VCaP (cell line): ENCODE data around the gene HAPSTR1.

ENCODE experiments used
- H3K27ac ChIP-seq: fragments of 450-650 bp; 2 replicates; pipeline ENCODE4 v1.5.1; 2017
- TF ChIP-seq, protein P1 (sequence below): fragments of 450-650 bp; conservative IDR thresholded peaks from 2 replicates; pipeline ENCODE4 v1.5.1; 2017; ENCODE audit warnings: mild to moderate bottlenecking, moderate library complexity

HAPSTR1 gene

DNA sequence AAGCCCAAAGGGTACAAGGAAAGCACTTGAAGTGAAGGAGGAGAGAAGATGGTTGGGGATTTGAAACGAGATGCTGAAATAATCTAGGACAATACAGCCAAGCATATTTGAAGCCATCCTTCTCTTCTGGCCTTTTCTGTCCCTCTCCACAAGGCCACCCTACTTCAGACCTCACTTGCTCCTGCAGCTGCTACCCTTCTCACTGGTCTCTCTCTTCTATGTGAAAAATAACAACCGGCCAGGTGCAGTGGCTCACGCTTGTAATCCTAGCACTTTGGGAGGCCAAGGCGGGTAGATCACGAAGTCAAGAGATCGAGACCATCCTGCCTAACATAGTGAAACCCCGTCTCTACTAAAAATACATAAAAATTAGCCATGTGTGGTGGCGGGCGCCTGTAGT is 33.2 kb upstream of the HAPSTR1 start:
- TF ChIP-seq, protein P1, sequence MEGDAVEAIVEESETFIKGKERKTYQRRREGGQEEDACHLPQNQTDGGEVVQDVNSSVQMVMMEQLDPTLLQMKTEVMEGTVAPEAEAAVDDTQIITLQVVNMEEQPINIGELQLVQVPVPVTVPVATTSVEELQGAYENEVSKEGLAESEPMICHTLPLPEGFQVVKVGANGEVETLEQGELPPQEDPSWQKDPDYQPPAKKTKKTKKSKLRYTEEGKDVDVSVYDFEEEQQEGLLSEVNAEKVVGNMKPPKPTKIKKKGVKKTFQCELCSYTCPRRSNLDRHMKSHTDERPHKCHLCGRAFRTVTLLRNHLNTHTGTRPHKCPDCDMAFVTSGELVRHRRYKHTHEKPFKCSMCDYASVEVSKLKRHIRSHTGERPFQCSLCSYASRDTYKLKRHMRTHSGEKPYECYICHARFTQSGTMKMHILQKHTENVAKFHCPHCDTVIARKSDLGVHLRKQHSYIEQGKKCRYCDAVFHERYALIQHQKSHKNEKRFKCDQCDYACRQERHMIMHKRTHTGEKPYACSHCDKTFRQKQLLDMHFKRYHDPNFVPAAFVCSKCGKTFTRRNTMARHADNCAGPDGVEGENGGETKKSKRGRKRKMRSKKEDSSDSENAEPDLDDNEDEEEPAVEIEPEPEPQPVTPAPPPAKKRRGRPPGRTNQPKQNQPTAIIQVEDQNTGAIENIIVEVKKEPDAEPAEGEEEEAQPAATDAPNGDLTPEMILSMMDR: no peak
- H3K27ac ChIP-seq: no peak overlapping the region

DNA sequence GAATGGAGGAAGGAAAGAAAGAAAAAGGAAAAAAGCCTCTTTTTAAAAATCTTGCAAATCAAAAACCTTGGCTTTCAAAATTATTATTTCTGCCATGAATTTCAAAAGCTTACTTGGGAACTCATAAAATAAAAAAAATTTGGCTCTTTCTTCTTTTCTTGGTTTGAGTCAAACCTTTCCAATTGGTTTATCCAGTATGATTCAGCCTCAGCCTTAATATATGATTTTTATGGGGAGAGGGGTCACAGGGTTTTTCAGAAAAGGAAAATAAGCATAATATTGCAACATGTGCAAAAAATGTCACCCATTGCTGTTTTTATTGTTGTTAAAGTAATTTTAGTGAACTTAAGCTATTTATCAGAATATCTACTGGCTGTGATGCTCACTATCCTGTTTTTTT is 31.2 kb upstream of the HAPSTR1 start:
- no peak overlapping the region for H3K27ac ChIP-seq

DNA sequence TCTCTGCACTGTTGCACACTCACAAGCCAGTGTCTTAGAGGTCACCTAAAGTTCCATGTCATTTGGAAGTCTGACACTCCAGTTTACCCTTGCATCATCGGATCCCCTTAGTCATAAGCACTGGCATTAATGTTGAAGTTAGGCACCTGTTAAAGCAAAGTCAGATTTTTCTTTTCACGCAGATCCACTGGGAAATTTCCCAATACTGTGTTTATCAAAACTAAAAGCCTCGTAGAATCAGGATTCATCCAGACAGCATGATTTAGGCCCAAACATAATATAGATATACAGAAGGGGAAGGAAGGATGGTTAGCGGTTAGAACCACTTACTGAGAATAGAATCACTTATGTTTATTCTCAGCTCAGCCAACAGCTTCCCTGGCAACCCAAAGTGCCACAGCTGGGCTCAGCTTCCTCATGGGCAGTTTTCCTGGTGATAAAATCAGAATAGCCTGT is 30.1 kb upstream of the HAPSTR1 start:
- TF ChIP-seq, protein P1: no peak
- no peak overlapping the region for H3K27ac ChIP-seq

More for the DNA sequence above, 31.2 kb upstream of the HAPSTR1 start:
- TF ChIP-seq, protein P1: no peak

DNA sequence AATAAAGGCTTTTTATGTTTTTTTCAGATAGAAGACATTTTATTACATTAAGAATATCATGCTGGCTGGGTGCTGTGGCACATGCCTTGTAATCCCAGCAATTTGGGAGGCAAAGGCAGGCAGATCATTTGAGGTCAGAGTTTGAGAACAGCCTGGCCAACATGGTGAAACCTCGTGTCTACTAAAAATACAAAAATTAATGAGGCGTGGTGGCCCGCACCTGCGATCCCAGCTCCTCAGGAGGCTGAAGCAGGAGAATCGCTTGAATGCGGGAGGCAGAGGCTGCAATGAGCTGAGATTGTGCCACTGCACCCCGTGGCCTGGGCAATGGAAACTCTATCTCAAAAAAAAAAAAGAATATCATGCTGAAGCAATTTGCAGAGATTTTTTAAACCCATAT is 29.1 kb upstream of the HAPSTR1 start:
- H3K27ac ChIP-seq: no peak overlapping the region
- TF ChIP-seq, protein P1: no peak

DNA sequence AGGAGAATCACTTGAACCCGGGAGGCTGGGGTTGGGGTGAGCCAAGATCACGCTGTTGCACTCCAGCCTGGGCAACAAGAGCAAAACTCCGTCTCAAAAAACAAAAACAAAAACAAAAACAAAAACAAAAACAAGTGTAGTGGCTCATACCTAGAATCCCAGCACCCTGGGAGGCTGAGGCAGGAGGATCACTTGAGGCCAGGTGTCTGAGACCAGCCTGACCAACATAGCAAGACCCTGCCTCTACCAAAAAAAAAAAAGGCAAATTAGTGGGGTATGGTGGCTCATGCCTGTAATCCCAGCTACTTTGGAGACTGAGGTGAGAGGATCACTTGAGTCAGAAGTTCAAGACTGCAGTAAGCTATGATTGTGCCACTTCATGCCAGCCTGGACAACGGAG is 26.4 kb upstream of the HAPSTR1 start:
- H3K27ac ChIP-seq: no peak overlapping the region
- TF ChIP-seq, protein P1: no peak

DNA sequence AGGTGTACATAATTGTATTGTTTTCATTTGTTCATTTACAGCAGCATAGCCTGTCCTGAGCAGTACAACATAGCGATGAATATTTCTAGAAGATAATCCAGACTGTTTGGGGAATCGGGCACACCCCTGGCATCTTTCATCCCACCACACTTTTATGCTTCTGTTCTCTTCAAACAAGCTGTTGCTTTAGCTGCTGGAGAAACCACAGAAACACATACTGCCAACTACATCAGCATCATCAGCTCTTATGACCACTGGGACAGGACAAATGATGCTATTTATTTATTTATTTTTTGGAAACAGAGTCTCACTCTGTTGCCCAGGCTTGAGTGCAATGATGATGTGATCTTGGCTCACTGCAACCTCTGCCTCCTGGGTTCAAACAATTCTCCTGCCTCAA is 22.6 kb upstream of the HAPSTR1 start:
- TF ChIP-seq, protein P1: no peak
- no peak overlapping the region for H3K27ac ChIP-seq

DNA sequence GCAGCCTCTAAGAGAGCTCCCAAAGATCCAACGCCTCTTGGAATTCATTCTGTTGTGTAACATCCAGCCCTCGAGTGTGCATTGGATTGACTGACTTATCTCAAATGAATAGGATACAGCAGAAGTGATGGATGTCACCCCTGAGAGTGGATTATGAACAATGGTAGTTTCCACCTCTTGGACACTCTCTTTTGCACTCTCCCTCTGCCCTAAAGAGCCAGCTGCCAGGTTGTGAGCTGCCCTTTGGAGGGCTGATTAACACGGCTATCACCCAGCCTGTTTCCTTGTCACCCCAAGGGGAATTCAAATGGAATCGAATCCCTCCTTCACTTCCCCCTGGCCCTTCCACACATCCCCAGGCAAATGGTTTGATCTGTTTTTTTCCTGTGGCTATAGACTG is 21.2 kb upstream of the HAPSTR1 start:
- TF ChIP-seq, protein P1: no peak
- H3K27ac ChIP-seq: no peak overlapping the region
